Stimulated activated CD4-positive, alpha-beta T cell treated with anti-CD3 and anti-CD28 coated beads, Interleukin-4, amount 100 ng/mL, for 24 hours (primary cell): Measurements from ENCODE around the gene PAXX.

Experiments used
- DNase-seq: peaks from one replicate; pipeline ENCODE4 v3.0.0-alpha.2; 2020

Gene PAXX

GRCh38 chr9:137006116-137007003, 14.1 kb downstream of the PAXX start:
- DNase-seq = no peak

DNA sequence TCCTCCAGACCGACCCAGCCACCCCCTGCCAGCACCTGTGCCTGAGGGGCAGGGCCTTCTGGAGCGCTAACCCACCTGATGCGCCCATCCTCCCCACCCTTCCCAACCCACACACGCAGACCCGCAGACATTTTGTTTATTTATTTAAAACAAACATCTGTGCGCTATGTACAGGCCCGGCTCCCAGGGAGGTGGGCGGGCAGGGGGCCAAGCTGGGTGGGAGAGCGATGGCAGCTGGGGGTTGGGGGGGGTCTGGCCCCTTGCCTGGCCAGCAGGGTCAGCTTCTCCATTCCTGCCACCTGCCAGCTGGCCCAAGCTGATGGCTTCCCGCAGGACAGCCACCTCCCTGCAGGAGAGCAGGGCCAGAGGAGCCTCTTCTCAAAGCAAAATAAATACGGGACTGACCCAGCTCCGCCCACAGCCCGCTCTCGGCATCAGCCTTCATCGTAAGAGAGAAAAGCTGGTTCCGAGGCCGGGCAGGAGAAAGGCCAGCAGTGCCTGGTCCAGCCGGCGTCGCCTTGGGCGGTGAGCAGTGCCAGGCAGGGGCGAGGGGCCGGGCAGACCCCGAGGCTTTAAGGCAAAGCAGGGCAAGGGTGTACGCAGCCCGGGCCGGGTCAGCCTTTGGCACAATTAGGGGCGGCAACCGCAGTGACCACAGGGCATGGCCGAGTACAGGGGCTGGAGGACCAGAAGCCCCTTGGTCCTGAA, 15.0 kb downstream of the PAXX start:
- DNase-seq = no peak

DNA sequence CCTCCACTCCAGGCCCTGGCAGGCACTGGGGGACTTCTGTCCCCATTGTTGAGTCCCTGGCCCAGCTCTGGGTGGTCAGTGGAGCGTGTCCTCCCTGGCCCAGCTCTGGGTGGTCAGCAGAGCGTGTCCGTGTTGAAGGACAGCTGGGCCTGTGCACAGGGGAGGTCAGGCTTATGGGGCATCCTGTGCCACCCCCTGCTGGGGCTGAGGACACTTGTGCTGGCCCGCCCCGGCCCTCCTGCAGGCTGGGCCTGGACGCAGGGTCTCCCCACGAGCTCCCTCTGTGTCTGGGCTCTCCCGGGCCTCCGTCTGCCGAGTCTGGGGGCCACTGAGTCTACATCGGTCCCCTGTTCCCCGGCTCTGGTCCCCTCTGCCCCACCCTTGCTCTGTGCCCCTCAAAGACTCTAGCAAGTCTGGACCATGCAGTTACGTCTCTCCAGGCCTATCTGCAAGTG, 15.6 kb downstream of the PAXX start:
- no peak for DNase-seq

- no peak for DNase-seq
Measured at GRCh38 chr9:137008312-137008711, 16.1 kb downstream of the PAXX start.

DNA sequence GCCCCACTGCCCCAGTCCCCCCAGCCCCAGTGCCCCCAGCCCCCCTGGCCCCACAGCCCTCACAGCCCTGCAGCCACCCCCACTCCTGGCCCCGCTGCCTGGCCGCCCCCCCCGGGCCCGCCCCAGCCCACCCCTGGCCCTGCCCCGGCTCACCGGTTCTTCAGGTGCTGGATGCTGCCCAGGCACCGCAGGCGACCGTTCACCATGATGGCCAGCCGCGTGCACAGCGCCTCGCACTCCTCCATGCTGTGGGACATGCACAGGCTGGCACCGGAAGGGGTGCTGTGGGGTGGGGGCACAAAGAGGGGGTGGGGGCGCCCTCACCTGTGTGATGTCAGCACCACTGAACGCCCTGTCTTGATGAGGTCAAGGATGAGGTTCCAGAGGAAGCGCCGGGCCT, 17.0 kb downstream of the PAXX start:
- no peak for DNase-seq

DNA sequence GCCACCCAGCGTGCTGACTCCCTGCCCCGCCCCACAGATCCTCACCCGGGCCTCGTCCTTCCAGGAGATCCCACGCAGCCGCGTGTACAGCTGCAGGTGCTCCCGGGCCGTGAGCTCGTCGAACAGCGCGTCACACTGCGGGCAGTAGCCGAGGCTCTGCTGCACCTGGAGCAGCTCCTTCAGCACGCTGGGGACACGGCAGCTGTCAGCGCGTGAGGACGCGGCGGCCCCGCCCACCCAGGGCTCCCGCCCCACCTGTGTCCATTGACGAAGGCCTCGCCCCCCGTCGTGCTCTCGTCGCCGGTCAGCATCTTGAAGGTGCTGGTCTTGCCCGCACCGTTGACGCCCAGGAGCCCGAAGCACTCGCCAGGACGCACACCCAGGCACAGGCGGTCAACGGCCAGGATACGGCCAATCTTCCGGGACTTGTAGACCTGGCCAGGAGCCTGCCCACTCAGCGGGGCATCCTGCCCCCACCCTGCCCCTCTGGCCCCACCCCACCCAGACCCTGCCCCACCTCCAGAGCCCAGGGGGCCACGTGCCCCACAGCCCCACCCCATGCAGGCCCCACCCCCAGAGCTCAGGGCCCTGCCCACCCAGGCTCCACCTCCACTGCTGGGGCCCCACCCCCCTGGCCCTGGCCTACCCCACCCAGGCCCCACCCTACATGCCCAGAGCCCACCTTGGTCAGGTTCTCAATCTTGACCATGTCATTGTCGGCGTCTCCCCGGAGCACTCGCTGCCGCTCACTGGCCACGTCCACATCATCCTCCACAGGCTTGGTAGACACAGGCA, 17.9 kb downstream of the PAXX start:
- no peak for DNase-seq

- DNase-seq = no peak
Measured at GRCh38 chr9:137011156-137011555, 18.9 kb downstream of the PAXX start.

- DNase-seq = no peak
Measured at GRCh38 chr9:137011907-137012675, 19.9 kb downstream of the PAXX start.

DNA sequence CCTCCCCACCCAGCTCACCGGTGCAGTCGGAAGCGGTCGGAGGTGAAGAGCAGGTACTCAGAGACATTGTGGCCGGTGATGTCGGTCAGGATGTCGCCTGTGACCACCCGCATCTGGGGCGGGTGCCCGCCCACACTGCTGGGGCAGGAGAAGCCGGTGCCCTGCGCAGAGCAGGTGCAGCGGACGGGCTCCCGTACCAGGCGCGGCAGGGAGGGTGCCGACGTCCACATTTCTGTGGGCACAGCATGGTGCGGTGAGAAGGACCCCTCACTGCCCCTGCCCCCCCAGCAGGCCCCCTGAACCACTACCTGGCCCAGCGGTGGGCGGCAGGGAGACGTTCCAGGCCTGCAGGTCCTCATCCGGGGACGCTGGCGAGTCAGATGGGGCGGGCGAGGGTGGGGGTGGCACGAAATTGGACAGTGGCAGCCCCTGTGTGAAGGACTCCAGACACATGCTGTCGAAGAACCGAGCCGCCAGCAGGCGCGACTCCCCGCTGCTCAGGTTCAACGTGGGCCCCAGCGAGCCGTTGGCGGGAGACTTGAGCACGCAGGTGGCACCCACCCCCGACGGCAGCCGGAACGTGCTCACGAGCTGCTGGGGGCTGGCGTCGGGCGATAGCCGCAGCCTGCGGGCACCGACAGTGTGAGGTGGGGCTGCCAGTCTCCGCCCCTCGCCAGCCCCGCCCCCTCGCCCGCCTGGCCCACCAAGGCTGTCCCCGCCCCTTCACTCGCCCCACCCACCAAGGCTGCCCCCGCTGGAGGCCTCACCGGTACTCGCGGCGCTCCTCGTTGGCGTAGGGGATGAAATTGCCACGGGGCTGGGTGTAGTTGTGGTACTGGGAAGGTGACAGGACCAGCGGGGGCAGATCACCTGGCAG, 20.7 kb downstream of the PAXX start:
- DNase-seq = no peak

DNA sequence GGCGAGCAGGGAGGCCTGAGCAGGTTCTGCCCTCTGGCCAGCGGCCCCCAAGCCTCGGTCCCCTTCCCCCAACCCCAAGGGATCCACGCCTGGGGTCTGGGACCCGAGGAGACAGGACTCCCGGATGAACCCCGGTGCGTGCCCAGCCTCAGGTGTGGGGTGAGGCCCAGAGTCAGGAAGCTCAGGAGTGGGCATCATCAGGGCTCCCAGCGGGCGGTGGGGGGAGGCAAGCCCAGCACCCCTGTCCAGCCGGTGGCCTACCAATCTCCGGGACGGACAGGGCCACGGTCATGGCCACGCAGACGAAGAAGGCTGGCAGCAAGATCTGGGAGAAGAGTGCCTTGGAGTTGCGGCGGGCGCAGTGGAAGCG, 21.3 kb downstream of the PAXX start:
- DNase-seq = no peak

DNA sequence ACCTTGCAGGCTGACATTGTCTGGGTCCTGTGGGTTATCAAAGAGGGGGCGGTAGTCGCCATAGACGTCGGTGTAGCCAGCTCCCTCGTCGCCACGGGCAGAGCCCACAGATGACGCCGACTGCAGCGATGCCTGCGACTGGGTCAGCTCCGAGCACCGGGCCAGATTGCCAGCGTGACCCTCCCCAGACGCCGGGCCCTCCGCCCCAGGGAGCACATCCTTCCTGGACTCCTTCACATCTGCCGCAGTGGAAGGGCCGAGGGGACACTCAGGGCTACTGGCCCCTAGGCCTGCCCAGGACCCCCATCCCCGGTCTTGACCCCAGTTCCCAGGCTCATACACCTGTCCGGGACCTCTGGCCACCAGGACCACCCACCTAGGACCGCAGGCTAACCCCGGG, 21.9 kb downstream of the PAXX start:
- DNase-seq = no peak

- DNase-seq = no peak
Measured at GRCh38 chr9:137014776-137015539, 22.7 kb downstream of the PAXX start.

DNA sequence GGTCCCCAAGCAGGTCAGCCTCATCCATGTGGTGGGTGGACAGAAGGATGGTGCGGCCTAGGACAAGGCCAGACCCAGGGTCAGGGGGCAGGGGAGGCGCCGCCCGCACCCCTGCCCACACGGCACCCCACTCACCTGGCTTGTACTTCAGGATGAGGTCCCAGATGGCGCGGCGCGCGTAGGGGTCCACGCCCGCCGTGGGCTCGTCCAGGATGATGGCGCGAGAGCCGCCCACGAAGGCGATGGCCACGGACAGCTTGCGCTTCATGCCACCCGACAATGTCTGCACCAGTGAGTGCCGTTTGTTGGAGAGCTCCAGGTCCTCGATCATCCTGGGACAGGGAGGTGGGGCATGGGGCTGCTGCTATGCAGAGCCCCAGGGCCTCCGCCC, 23.3 kb downstream of the PAXX start:
- DNase-seq = no peak

DNA sequence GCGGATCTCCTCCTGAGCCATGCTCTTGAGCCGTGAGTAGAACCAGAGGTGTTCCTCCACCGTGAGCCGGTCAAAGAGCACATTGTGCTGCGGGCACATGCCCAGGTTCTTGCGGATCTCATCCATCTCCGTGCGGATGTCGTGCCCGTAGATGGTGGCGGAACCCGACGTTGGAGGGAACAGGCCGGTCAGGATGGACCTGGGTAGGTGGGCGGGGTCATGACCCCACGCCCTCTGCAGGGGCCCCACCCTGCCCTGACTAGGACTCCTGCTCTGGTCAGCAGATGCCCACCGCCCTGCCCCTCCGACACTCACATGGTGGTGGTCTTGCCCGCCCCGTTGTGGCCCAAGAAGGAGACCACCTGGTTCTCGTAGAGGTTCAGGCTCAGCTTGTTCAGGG, 23.8 kb downstream of the PAXX start:
- DNase-seq = no peak

- no peak for DNase-seq
Measured at GRCh38 chr9:137016436-137016835, 24.2 kb downstream of the PAXX start.

DNA sequence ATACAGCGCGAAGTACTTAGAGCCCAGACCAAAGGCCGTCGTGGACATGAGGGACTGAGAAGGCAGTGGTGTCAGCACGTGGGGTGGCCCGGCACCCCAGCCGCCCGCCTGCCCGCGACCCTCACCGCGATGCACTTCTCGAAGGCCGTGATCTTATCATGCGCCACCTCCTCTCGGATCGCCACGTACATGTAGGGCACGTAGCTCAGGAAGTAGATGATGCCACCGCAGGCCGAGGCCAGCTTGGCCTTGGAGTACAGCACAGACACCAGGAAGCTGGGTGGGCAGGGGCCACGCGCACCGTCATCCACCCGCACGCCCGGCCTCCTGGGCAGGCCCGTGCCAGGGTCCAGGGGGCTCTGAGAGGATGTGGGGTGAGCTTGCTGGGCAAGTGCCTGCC, 24.8 kb downstream of the PAXX start:
- DNase-seq = no peak

GRCh38 chr9:137017791-137018497, 25.7 kb downstream of the PAXX start:
- DNase-seq = no peak

DNA sequence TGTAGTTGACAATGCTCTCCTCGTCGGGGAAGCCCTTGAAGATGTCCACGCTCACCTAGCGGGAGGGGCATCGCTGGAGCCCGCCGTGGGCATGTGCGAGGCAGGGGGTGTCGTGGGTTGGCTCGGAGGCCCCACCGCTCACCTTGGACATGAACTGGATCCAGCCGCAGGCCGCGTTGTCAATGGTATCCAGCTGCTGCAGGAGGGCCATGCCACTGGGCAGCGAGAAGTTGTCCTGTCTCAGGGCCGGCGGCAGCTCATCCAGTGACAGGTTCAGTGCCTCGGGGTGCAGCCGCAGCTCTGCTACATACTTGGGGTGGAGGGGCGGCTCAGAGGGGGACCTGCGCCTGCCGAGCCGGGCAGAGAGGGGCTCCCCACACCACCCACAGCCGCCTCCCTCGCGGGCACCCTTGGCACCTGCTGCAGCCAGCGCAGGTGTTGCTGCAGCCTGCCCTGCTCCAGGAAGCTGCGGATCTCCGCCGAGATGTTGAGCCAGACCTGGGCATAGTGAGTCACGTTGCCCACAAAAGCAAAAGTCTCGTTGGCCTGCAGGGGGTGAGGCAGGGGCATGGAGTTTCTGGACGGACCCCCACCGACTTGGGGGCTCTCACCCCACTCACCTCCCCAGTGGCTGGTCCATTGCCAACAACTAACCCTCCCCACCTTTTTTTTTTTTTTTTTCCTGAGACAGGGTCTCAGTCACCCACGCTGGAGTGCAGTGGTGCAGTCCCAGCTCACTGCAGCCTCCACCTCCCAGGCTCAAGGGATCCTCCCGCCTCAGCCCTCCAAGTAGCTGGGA, 26.7 kb downstream of the PAXX start:
- DNase-seq = no peak
